HepG2 (cell line): ENCODE results near the gene POFUT2. TPM values are rescaled to one million over a fixed set of nuclear protein-coding genes. Genes with fewer than 3 reads are reported as not detected.

Experiments used
- ATAC-seq: fragments of 200-7000 bp; cut with Tn5 transposase; 3 replicates; pipeline ENCODE4 v1.9.1; 2020; ENCODE audit warnings: mild to moderate bottlenecking, moderate library complexity
- BruUV-seq: library from RNA; stranded (reverse); fragments of 400-500 nt; replicated peaks from 2 replicates; lab custom pipeline; 2021; lab: Mats Ljungman, UMichigan
- CTCF ChIA-PET: fragments of 300-600 bp; formaldehyde crosslinking; extraction: SDS; loops from one replicate; lab custom pipeline; 2021; ENCODE audit warnings: low total read pairs, inconsistent platforms, low intra/inter-chr PET ratio; lab: Yijun Ruan, JAX
- POLR2A ChIA-PET: fragments of 350-600 bp; sonication (Branson Sonifier 250); formaldehyde crosslinking; loops from one replicate; lab custom pipeline; 2020; ENCODE audit warnings: antibody characterized with exemption, inconsistent platforms; lab: Yijun Ruan, JAX
- DNase-seq: peaks from one replicate; pipeline ENCODE4 v3.0.0-alpha.2; 2015; ENCODE audit warnings: low spot score
- FAIRE-seq: peaks from 3 replicates; lab custom pipeline; 2011; peaks lifted over from hg19 to GRCh38; lab: Jason Lieb, UNC
- H2AFZ ChIP-seq: one replicate; pipeline ENCODE4 v1.6.1; 2011; ENCODE audit warnings: low read length, inconsistent platforms
- H3K27ac ChIP-seq: fragments of 300-600 bp; 3 replicates; pipeline ENCODE4 v1.8.0; 2011; ENCODE audit warnings: mixed run types, mild to moderate bottlenecking, mixed read lengths, low read length, inconsistent platforms; ENCODE audit not compliant: insufficient read depth; ENCODE audit errors: extremely low read length
- H3K27me3 ChIP-seq, 2 experiments: fragments of 200-600 bp in 1 of 2; 2 replicates in 1 of 2; 3 replicates in 1 of 2; pipeline versions ENCODE4 v1.6.0 to v1.8.0; 2011; ENCODE audit warnings: low read length in 2 of 2, mild to moderate bottlenecking in 2 of 2, moderate library complexity in 2 of 2, inconsistent platforms in 1 of 2; ENCODE audit not compliant: insufficient read depth in 2 of 2, control insufficient read depth in 1 of 2
- H3K36me3 ChIP-seq, 2 experiments: fragments of 200-600 bp in 1 of 2; replicated peaks in 1 of 2; 2 replicates in 1 of 2; 3 replicates in 1 of 2; pipeline versions ENCODE4 v1.5.1 to v1.8.0; 2011; ENCODE audit warnings: low read length in 2 of 2, inconsistent platforms in 1 of 2; ENCODE audit not compliant: insufficient read depth in 2 of 2, control insufficient read depth in 1 of 2
- H3K4me1 ChIP-seq: 2 replicates; pipeline ENCODE4 v1.5.1; 2012; ENCODE audit warnings: low read length, inconsistent platforms; ENCODE audit not compliant: insufficient read depth
- H3K4me2 ChIP-seq: 2 replicates; pipeline ENCODE4 v1.6.0; 2011; ENCODE audit warnings: low read depth, low read length, inconsistent platforms
- H3K4me3 ChIP-seq, 3 experiments: fragments of 200-600 bp in 1 of 3; sonication (generic), shearing (Covaris generic) in 1 of 3; replicated peaks in 1 of 3; 2 replicates each; pipeline ENCODE4 v1.5.1; 2011 to 2016; ENCODE audit warnings: low read length in 3 of 3, inconsistent platforms in 2 of 3, low read depth in 2 of 3, mild to moderate bottlenecking in 2 of 3, control low read depth in 1 of 3, mixed read lengths in 1 of 3; ENCODE audit not compliant: insufficient read depth in 1 of 3
- H3K79me2 ChIP-seq: one replicate; pipeline ENCODE4 v1.6.1; 2011; ENCODE audit warnings: low read length, inconsistent platforms; ENCODE audit not compliant: insufficient read depth
- H3K9ac ChIP-seq: 2 replicates; pipeline ENCODE4 v1.6.0; 2011; ENCODE audit warnings: mild to moderate bottlenecking, low read depth, low read length, inconsistent platforms; ENCODE audit not compliant: insufficient read depth
- H3K9me3 ChIP-seq: 2 replicates; pipeline ENCODE4 v1.5.1; 2012; ENCODE audit warnings: mild to moderate bottlenecking, low read length
- H4K20me1 ChIP-seq: 2 replicates; pipeline ENCODE4 v1.6.0; 2011; ENCODE audit warnings: inconsistent platforms, mild to moderate bottlenecking, low read length, moderate library complexity; ENCODE audit not compliant: insufficient read depth
- KMT2A ChIP-seq: sonication (generic); formaldehyde crosslinking; IDR thresholded peaks from 2 replicates; pipeline ENCODE4 v1.4.0; 2020; ENCODE audit warnings: missing genetic modification reagents
- PAWR ChIP-seq: sonication (generic); formaldehyde crosslinking; IDR thresholded peaks from 2 replicates; pipeline ENCODE4 v1.4.0; 2020; ENCODE audit warnings: missing genetic modification reagents, mild to moderate bottlenecking, borderline replicate concordance
- RBM22 ChIP-seq: fragments of 200-400 bp; formaldehyde crosslinking; optimal IDR thresholded peaks from 2 replicates; pipeline ENCODE3; 2017; ENCODE audit warnings: mild to moderate bottlenecking, low read length, moderate library complexity
- ZNF232 ChIP-seq: sonication (generic); formaldehyde crosslinking; IDR thresholded peaks from 2 replicates; pipeline ENCODE4 v1.4.0; 2020; ENCODE audit warnings: missing genetic modification reagents, borderline replicate concordance
- ZNF292 ChIP-seq: sonication (generic); formaldehyde crosslinking; IDR thresholded peaks from 2 replicates; pipeline ENCODE4 v1.8.1; 2022; ENCODE audit warnings: mild to moderate bottlenecking, low read depth, missing genetic modification reagents, borderline replicate concordance
- ZNF800 ChIP-seq: sonication (generic); formaldehyde crosslinking; IDR thresholded peaks from 2 replicates; pipeline ENCODE4 v1.4.0; 2020; ENCODE audit warnings: missing genetic modification reagents
- WGBS: methylation state at CpG from one replicate; pipeline ENCODE4 v1.1.6; 2017; ENCODE audit warnings: low lambda C conversion rate; 5-methylcytosine and 5-hydroxymethylcytosine counted together
- in situ Hi-C: cut with HindIII; loops from 2 replicates; pipeline ENCODE4 v1.10.0; 2017; ENCODE audit warnings: low pct_unique_long_range_greater_than_20kb; ENCODE audit not compliant: extremely low pct_ligation_motif_present
- intact Hi-C: fragments of 100-400 bp; cut with micrococcal nuclease; formaldehyde crosslinking; loops from one replicate; pipeline ENCODE4 v1.10.0; 2022; ENCODE audit not compliant: unreplicated experiment
- polyA plus RNA-seq, 8 experiments: library from polyadenylated mRNA; depleted of rRNA in 3 of 8; stranded (reverse) in 7 of 8; unstranded in 1 of 8; fragments of >200 nt; fragmentation: Illumina TruSeq in 4 of 8; extraction: Trizol in 4 of 8; gene quantifications; 2 replicates each; pipeline versions ENCODE4 v1.2.1 to v1.2.3, GENCODE V29; 2011 to 2016; ENCODE audit warnings: low read depth in 4 of 8, missing spikeins in 1 of 8, mixed read lengths in 1 of 8; ENCODE audit not compliant: insufficient read depth in 1 of 8
- total RNA-seq, 5 experiments: library from RNA; depleted of rRNA; stranded (reverse); fragments of >200 nt; fragmentation: Illumina TruSeq; extraction: Trizol; gene quantifications; 2 replicates each; pipeline ENCODE4 v1.2.3, GENCODE V29; 2016; ENCODE audit warnings: low read depth in 1 of 5
- TF ChIP-seq, protein P1 (sequence below): sonication (generic); formaldehyde crosslinking; IDR thresholded peaks from 2 replicates; pipeline ENCODE4 v1.4.0; 2020; ENCODE audit warnings: mild to moderate bottlenecking, missing genetic modification reagents
- TF ChIP-seq, protein P2 (sequence below): sonication (generic); formaldehyde crosslinking; IDR thresholded peaks from 2 replicates; pipeline ENCODE4 v1.5.0; 2020; ENCODE audit warnings: missing genetic modification reagents
- TF ChIP-seq, protein P3 (sequence below): IDR thresholded peaks from 2 replicates; pipeline ENCODE4 v1.6.1; 2018; ENCODE audit warnings: missing genetic modification reagents, mild to moderate bottlenecking, missing compliant biosample characterization

Gene POFUT2
- total and polyA plus RNA-seq, 2 of the 13 experiments (the other 11 are each of a cell fraction or from before 2014, with no cell fraction given), result 22.8 to 24.0 TPM

DNA sequence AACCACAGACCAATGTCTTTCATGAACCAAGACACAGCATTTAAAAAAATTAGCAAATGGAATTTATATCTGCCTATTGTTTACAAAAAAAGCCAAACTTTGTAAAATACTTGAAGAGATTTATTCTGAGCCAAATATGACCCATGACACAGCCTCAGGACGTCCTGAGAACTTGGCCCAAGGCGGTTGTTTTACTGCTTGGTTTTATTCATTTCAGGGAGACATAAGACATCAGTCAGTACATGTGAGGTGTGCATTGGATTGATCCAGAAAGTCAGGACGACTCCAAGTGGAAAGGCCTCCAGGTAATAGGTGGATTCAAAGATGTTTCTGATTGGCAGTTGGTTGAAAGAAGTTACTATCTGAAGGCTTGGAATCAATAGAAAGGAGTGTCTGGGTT, 1.4 kb upstream of the POFUT2 start:
- WGBS, result 98% methylated on average over 3 of the region's 3 CpGs
- Histone ChIP-seq H3K9ac (no peak overlapping the region), H3K27ac (no peak overlapping the region), H3K9me3 (no peaks in the 10 kb centered on the region), H3K4me2 (peak overlapping the region; percentile 75), H4K20me1 (no peaks in the 10 kb centered on the region), H3K36me3 (peaks cover 13 to 19% of the 10 kb centered on the region in 2 experiments; a peak in 4 of 5 replicates), H3K4me1 (peaks cover 42% of the 10 kb centered on the region), H3K79me2 (peaks cover 13% of the 10 kb centered on the region), H3K4me3 (peak overlapping the region in 1 of 3 experiments; percentile 81; a peak in 1 of 6 replicates), H2AFZ (no peak overlapping the region), H3K27me3 (no peaks in the 10 kb centered on the region; a peak in 1 of 5 replicates)
- in situ Hi-C loops (no loop called here), intact Hi-C loops (loop anchor here (1.0 kb wide), 1 partner anchor 149 kb away; no protein-coding TSS in a partner anchor)
- BruUV-seq, result no TSS peak
- ATAC-seq, result no peak
- DNase-seq, result no peak
- TF ChIP-seq, protein P1, sequence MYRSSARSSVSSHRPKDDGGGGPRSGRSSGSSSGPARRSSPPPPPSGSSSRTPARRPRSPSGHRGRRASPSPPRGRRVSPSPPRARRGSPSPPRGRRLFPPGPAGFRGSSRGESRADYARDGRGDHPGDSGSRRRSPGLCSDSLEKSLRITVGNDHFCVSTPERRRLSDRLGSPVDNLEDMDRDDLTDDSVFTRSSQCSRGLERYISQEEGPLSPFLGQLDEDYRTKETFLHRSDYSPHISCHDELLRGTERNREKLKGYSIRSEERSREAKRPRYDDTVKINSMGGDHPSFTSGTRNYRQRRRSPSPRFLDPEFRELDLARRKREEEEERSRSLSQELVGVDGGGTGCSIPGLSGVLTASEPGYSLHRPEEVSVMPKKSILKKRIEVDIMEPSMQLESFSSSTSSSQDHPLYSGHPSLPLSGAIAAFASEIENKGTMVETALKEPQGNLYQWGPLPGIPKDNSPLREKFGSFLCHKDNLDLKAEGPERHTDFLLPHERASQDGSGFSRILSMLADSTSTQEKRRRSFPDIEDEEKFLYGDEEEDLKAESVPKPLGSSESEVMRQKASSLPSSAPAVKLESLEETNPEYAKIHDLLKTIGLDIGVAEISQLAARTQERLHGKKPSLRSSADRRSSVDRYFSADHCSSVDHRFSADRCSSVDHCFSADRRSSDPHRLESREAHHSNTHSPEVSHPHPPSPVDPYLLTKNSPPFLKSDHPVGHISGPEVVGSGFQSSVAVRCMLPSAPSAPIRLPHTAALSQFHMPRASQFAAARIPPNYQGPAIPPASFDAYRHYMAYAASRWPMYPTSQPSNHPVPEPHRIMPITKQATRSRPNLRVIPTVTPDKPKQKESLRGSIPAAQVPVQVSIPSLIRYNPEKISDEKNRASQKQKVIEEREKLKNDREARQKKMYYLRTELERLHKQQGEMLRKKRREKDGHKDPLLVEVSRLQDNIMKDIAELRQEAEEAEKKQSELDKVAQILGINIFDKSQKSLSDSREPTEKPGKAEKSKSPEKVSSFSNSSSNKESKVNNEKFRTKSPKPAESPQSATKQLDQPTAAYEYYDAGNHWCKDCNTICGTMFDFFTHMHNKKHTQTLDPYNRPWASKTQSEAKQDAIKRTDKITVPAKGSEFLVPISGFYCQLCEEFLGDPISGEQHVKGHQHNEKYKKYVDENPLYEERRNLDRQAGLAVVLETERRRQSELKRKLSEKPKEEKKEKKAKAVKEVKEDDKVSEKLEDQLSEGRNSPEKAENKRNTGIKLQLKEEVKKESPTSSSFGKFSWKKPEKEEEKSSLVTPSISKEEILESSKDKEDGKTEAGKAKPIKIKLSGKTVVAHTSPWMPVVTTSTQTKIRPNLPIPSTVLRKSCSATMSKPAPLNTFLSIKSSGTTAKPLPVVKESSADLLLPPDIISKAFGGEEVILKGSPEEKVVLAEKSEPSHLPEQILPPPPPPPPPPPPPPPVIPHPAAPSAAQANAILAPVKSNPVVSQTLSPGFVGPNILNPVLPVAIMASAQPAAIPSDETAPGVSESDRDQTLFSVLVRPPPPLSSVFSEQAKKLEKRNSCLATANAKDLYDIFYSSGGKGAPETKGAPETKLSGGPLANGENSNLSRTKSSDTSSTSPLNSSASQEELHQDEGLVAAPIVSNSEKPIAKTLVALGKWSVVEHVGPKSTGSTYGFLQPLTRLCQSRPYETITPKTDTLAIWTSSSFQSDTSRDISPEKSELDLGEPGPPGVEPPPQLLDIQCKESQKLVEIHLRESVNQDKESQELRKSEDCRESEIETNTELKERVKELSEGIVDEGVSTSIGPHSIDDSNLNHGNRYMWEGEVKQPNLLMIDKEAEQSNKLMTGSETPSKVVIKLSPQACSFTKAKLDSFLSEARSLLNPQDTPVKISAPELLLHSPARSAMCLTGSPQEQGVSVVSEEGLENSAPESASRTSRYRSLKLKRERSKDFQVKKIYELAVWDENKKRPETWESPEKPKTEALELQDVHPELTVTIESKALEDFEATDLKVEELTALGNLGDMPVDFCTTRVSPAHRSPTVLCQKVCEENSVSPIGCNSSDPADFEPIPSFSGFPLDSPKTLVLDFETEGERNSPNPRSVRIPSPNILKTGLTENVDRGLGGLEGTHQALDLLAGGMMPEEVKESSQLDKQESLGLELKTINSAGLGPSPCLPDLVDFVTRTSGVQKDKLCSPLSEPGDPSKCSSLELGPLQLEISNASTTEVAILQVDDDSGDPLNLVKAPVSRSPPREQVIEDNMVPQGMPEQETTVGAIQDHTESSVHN, result no peak
- TF ChIP-seq ZNF800 (no peak), ZNF292 (CRISPR knock-in tag) (no peak), ZNF232 (no peak), PAWR (CRISPR knock-in tag) (no peak), RBM22 (no peak), KMT2A (CRISPR knock-in tag) (no peak)
- TF ChIP-seq, protein P2, sequence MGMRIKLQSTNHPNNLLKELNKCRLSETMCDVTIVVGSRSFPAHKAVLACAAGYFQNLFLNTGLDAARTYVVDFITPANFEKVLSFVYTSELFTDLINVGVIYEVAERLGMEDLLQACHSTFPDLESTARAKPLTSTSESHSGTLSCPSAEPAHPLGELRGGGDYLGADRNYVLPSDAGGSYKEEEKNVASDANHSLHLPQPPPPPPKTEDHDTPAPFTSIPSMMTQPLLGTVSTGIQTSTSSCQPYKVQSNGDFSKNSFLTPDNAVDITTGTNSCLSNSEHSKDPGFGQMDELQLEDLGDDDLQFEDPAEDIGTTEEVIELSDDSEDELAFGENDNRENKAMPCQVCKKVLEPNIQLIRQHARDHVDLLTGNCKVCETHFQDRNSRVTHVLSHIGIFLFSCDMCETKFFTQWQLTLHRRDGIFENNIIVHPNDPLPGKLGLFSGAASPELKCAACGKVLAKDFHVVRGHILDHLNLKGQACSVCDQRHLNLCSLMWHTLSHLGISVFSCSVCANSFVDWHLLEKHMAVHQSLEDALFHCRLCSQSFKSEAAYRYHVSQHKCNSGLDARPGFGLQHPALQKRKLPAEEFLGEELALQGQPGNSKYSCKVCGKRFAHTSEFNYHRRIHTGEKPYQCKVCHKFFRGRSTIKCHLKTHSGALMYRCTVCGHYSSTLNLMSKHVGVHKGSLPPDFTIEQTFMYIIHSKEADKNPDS (CRISPR knock-in tag), result no peak
- TF ChIP-seq, protein P3, sequence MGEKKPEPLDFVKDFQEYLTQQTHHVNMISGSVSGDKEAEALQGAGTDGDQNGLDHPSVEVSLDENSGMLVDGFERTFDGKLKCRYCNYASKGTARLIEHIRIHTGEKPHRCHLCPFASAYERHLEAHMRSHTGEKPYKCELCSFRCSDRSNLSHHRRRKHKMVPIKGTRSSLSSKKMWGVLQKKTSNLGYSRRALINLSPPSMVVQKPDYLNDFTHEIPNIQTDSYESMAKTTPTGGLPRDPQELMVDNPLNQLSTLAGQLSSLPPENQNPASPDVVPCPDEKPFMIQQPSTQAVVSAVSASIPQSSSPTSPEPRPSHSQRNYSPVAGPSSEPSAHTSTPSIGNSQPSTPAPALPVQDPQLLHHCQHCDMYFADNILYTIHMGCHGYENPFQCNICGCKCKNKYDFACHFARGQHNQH (CRISPR knock-in tag), result no peak
- ChIA-PET POLR2A (interaction anchor here (0.8 to 2.6 kb wide), 5 partner anchors 20 to 236 kb away, joined by 3 to 13 read pairs (median 6); no protein-coding TSS in a partner anchor), CTCF (no interaction called here)
- FAIRE-seq, result no peak
